BLaER1 treated with 17β-estradiol and CSF1 and Interleukin-3, amounts not matched to agents 10 nM and 100 nM (cell line): ENCODE measurements around the gene NOC3L.

Experiments
- H3K27ac ChIP-seq, 11 experiments: shearing (Covaris generic); formaldehyde crosslinking; 2 replicates each; pipeline ENCODE4 v1.8.1; 2022
- H3K27me3 ChIP-seq, 11 experiments: shearing (Covaris generic); formaldehyde crosslinking; 2 replicates each; pipeline ENCODE4 v1.8.1; 2022
- H3K36me3 ChIP-seq, 11 experiments: shearing (Covaris generic); formaldehyde crosslinking; 2 replicates each; pipeline ENCODE4 v1.8.1; 2022
- H3K4me1 ChIP-seq, 10 experiments: shearing (Covaris generic); formaldehyde crosslinking; 2 replicates each; pipeline ENCODE4 v1.8.1; 2022
- H3K4me2 ChIP-seq, 11 experiments: shearing (Covaris generic); formaldehyde crosslinking; 2 replicates each; pipeline ENCODE4 v1.8.1; 2022
- H3K4me3 ChIP-seq, 10 experiments: shearing (Covaris generic); formaldehyde crosslinking; 2 replicates each; pipeline ENCODE4 v1.8.1; 2022
- H3K9ac ChIP-seq, 11 experiments: shearing (Covaris generic); formaldehyde crosslinking; 2 replicates each; pipeline ENCODE4 v1.8.1; 2022
- H3K9me3 ChIP-seq, 11 experiments: shearing (Covaris generic); formaldehyde crosslinking; replicated peaks in 1 of 11; 2 replicates each; pipeline ENCODE4 v1.8.1; 2022
- H4K20me1 ChIP-seq, 11 experiments: shearing (Covaris generic); formaldehyde crosslinking; 2 replicates each; pipeline ENCODE4 v1.8.1; 2022
- Cebpa-rat ChIP-seq, 11 experiments: shearing (Covaris generic); IDR thresholded peaks; 2 replicates each; pipeline ENCODE4 v1.8.1; 2022

NOC3L gene

GRCh38 chr10:94324609-94325233 lies 38.0 kb downstream of the NOC3L start:
- Histone ChIP-seq H3K27ac (no peak overlapping the region), H4K20me1 (peaks cover 0 to 6% (median 0%) of the 10 kb centered on the region in 11 experiments; a peak in 2 of 22 replicates), H3K9ac (no peak overlapping the region), H3K27me3 (no peaks in the 10 kb centered on the region), H3K4me3 (no peak overlapping the region), H3K4me1 (no peaks in the 10 kb centered on the region), H3K4me2 (no peak overlapping the region), H3K36me3 (peaks cover 24 to 91% (median 59%) of the 10 kb centered on the region in 11 experiments), H3K9me3 (no peaks in the 10 kb centered on the region)
- TF ChIP-seq Cebpa-rat (IDR thresholded peaks at IDR 0.05): no peak

- Histone ChIP-seq H3K36me3 (peaks cover 5 to 48% (median 25%) of the 10 kb centered on the region in 11 experiments; a peak in 21 of 22 replicates), H3K27me3 (no peaks in the 10 kb centered on the region), H3K4me3 (no peak overlapping the region), H3K4me2 (no peak overlapping the region), H3K4me1 (peaks cover 0 to 9% (median 0%) of the 10 kb centered on the region in 10 experiments; a peak in 2 of 20 replicates), H4K20me1 (no peaks in the 10 kb centered on the region; a peak in 1 of 22 replicates), H3K27ac (no peak overlapping the region), H3K9ac (no peak overlapping the region), H3K9me3 (no peaks in the 10 kb centered on the region)
- TF ChIP-seq Cebpa-rat (IDR thresholded peaks at IDR 0.05): no peak
Observed at GRCh38 chr10:94320285-94320914, 42.3 kb downstream of the NOC3L start.

- Histone ChIP-seq H3K9ac (no peak overlapping the region), H3K4me2 (no peak overlapping the region), H3K27me3 (no peaks in the 10 kb centered on the region), H4K20me1 (no peaks in the 10 kb centered on the region; a peak in 1 of 22 replicates), H3K4me3 (no peak overlapping the region), H3K27ac (no peak overlapping the region), H3K36me3 (peaks cover 0 to 9% (median 0%) of the 10 kb centered on the region in 11 experiments; a peak in 1 of 22 replicates), H3K9me3 (no peaks in the 10 kb centered on the region), H3K4me1 (peaks cover 0 to 9% (median 0%) of the 10 kb centered on the region in 10 experiments; a peak in 2 of 20 replicates)
- TF ChIP-seq Cebpa-rat (IDR thresholded peaks at IDR 0.05): no peak
Observed at GRCh38 chr10:94316560-94316959, 46.2 kb downstream of the NOC3L start.

GRCh38 chr10:94315975-94316464 lies 46.7 kb downstream of the NOC3L start:
- Histone ChIP-seq H3K36me3 (peaks cover 0 to 4% (median 0%) of the 10 kb centered on the region in 11 experiments; a peak in 1 of 22 replicates), H3K4me2 (no peak overlapping the region), H3K27ac (no peak overlapping the region), H3K4me3 (no peak overlapping the region), H3K9me3 (no peaks in the 10 kb centered on the region), H4K20me1 (no peaks in the 10 kb centered on the region; a peak in 1 of 22 replicates), H3K9ac (no peak overlapping the region), H3K27me3 (no peaks in the 10 kb centered on the region), H3K4me1 (peaks cover 0 to 9% (median 0%) of the 10 kb centered on the region in 10 experiments; a peak in 2 of 20 replicates)
- no peak for TF ChIP-seq Cebpa-rat (IDR thresholded peaks at IDR 0.05)

GRCh38 chr10:94315024-94315451 lies 47.7 kb downstream of the NOC3L start:
- Histone ChIP-seq H3K27ac (no peak overlapping the region), H3K36me3 (no peaks in the 10 kb centered on the region), H3K4me2 (no peak overlapping the region), H3K9me3 (no peaks in the 10 kb centered on the region), H3K9ac (no peak overlapping the region), H3K4me1 (peaks cover 0 to 9% (median 0%) of the 10 kb centered on the region in 10 experiments; a peak in 2 of 20 replicates), H3K4me3 (no peak overlapping the region), H3K27me3 (no peaks in the 10 kb centered on the region), H4K20me1 (no peaks in the 10 kb centered on the region; a peak in 1 of 22 replicates)
- TF ChIP-seq Cebpa-rat (IDR thresholded peaks at IDR 0.05): no peak

GRCh38 chr10:94310369-94310768 lies 52.4 kb downstream of the NOC3L start:
- H3K4me1 ChIP-seq: no peaks in the 10 kb centered on the region
- H3K36me3 ChIP-seq: no peaks in the 10 kb centered on the region
- H3K27ac ChIP-seq: no peak overlapping the region
- H3K4me2 ChIP-seq: no peak overlapping the region
- no peak overlapping the region for H3K4me3 ChIP-seq
- H3K27me3 ChIP-seq: no peaks in the 10 kb centered on the region
- TF ChIP-seq Cebpa-rat (IDR thresholded peaks at IDR 0.05): no peak
- no peaks in the 10 kb centered on the region; a peak in 1 of 22 replicates for H4K20me1 ChIP-seq
- no peaks in the 10 kb centered on the region for H3K9me3 ChIP-seq
- no peak overlapping the region for H3K9ac ChIP-seq

GRCh38 chr10:94308866-94309265 lies 53.9 kb downstream of the NOC3L start:
- H4K20me1 ChIP-seq: no peaks in the 10 kb centered on the region
- no peaks in the 10 kb centered on the region for H3K9me3 ChIP-seq
- no peak overlapping the region for H3K4me2 ChIP-seq
- H3K4me3 ChIP-seq: no peak overlapping the region
- TF ChIP-seq Cebpa-rat (IDR thresholded peaks at IDR 0.05): no peak
- H3K9ac ChIP-seq: no peak overlapping the region
- no peak overlapping the region for H3K27ac ChIP-seq
- no peaks in the 10 kb centered on the region for H3K27me3 ChIP-seq
- H3K4me1 ChIP-seq: no peaks in the 10 kb centered on the region
- no peaks in the 10 kb centered on the region for H3K36me3 ChIP-seq

- Histone ChIP-seq H3K4me1 (no peaks in the 10 kb centered on the region), H3K27me3 (no peaks in the 10 kb centered on the region), H3K4me2 (no peak overlapping the region), H3K27ac (no peak overlapping the region), H3K9ac (no peak overlapping the region), H3K9me3 (no peaks in the 10 kb centered on the region), H3K4me3 (no peak overlapping the region), H4K20me1 (no peaks in the 10 kb centered on the region), H3K36me3 (no peaks in the 10 kb centered on the region)
- TF ChIP-seq Cebpa-rat (IDR thresholded peaks at IDR 0.05): no peak
Observed at GRCh38 chr10:94307046-94307615, 55.6 kb downstream of the NOC3L start.

- peaks cover 0 to 17% (median 4%) of the 10 kb centered on the region in 11 experiments; a peak in 6 of 22 replicates for H3K27me3 ChIP-seq
Observed at GRCh38 chr10:94303929-94304328, 58.8 kb downstream of the NOC3L start.

More at GRCh38 chr10:94303929-94304328, 58.8 kb downstream of the NOC3L start:
- Histone ChIP-seq H4K20me1 (no peaks in the 10 kb centered on the region), H3K36me3 (no peaks in the 10 kb centered on the region), H3K9ac (no peak overlapping the region), H3K4me2 (no peak overlapping the region), H3K9me3 (no peaks in the 10 kb centered on the region), H3K4me1 (peaks cover 0 to 11% (median 7%) of the 10 kb centered on the region in 10 experiments; a peak in 8 of 20 replicates), H3K4me3 (no peak overlapping the region), H3K27ac (no peak overlapping the region)
- TF ChIP-seq Cebpa-rat (IDR thresholded peaks at IDR 0.05): no peak
